Duodenal mucosa (tissue), 2 donors: Measurements from ENCODE around the gene TNFRSF25.
"Not testable (repeated sequence)": the region's sequence is repeated elsewhere in the genome, so short reads cannot be mapped to it uniquely, and the experiment has no call there.

ENCODE experiments used
- H3K27ac ChIP-seq: one replicate; pipeline ENCODE4 v1.7.0; 2013; ENCODE audit warnings: low read depth, low read length
- H3K27me3 ChIP-seq, 2 donors: one replicate each; pipeline ENCODE4 v1.7.0; 2013; ENCODE audit warnings: low read length in 2 of 2, control low read depth in 1 of 2; ENCODE audit not compliant: insufficient read depth in 2 of 2, control insufficient read depth in 1 of 2
- H3K36me3 ChIP-seq, 2 donors: one replicate each; pipeline ENCODE4 v1.7.0; 2013; ENCODE audit warnings: low read length in 2 of 2, control low read depth in 1 of 2; ENCODE audit not compliant: insufficient read depth in 2 of 2, control insufficient read depth in 1 of 2
- H3K4me1 ChIP-seq, 2 donors: one replicate each; pipeline ENCODE4 v1.7.0; 2013; ENCODE audit warnings: low read length in 2 of 2, control low read depth in 1 of 2; ENCODE audit not compliant: insufficient read depth in 2 of 2, control insufficient read depth in 1 of 2
- H3K4me3 ChIP-seq, 2 donors: one replicate each; pipeline ENCODE4 v1.7.0; 2013; ENCODE audit warnings: low read length in 2 of 2, low read depth in 1 of 2
- H3K9ac ChIP-seq, 2 donors: one replicate each; pipeline ENCODE4 v1.7.0; 2013; ENCODE audit warnings: low read length in 2 of 2, low read depth in 1 of 2
- H3K9me3 ChIP-seq, 2 donors: one replicate each; pipeline ENCODE4 v1.7.0; 2013; ENCODE audit warnings: low read length in 2 of 2, control low read depth in 1 of 2; ENCODE audit not compliant: control insufficient read depth in 1 of 2

The TNFRSF25 gene

GRCh38 chr1:6450943-6451373 is 15.0 kb downstream of the TNFRSF25 start:
- peak overlapping the region in 1 of 2 donors; percentile 33 for H3K9ac ChIP-seq

GRCh38 chr1:6450486-6450885 is 15.5 kb downstream of the TNFRSF25 start:
- H3K9me3 ChIP-seq, H3K36me3 ChIP-seq, H3K27me3 ChIP-seq, H3K9ac ChIP-seq: not testable (repeated sequence)
- peak overlapping the region; percentile 50 for H3K27ac ChIP-seq
- H3K4me1 ChIP-seq, result peaks cover 9 to 15% of the 10 kb centered on the region in 2 donors
- peak overlapping the region; percentile 40 to 60 for H3K4me3 ChIP-seq

More at GRCh38 chr1:6450943-6451373, 15.0 kb downstream of the TNFRSF25 start:
- peaks cover 9 to 15% of the 10 kb centered on the region in 2 donors for H3K4me1 ChIP-seq
- no peaks in the 10 kb centered on the region for H3K36me3 ChIP-seq
- peaks cover 0 to 3% of the 10 kb centered on the region in 2 donors for H3K27me3 ChIP-seq
- H3K27ac ChIP-seq, result peak overlapping the region; percentile 50
- H3K4me3 ChIP-seq, result peak overlapping the region; percentile 48 to 60
- no peaks in the 10 kb centered on the region for H3K9me3 ChIP-seq

- no peaks in the 10 kb centered on the region for H3K9me3 ChIP-seq
- peaks cover 0 to 5% of the 10 kb centered on the region in 2 donors for H3K27me3 ChIP-seq
- H3K4me3 ChIP-seq, result no peak overlapping the region
- H3K36me3 ChIP-seq, result no peaks in the 10 kb centered on the region
- H3K27ac ChIP-seq, result peak overlapping the region; percentile 56
- peaks cover 9 to 18% of the 10 kb centered on the region in 2 donors for H3K4me1 ChIP-seq
- H3K9ac ChIP-seq, result peak overlapping the region in 1 of 2 donors; percentile 1
Measured at GRCh38 chr1:6450005-6450450, 15.9 kb downstream of the TNFRSF25 start.

- Histone ChIP-seq H3K9ac (no peak overlapping the region), H3K4me3 (peak overlapping the region; percentile 22 to 45), H3K36me3 (no peaks in the 10 kb centered on the region), H3K27me3 (peaks cover 0 to 8% of the 10 kb centered on the region in 2 donors), H3K4me1 (peaks cover 9 to 19% of the 10 kb centered on the region in 2 donors), H3K27ac (peak overlapping the region; percentile 10), H3K9me3 (no peaks in the 10 kb centered on the region)
Measured at GRCh38 chr1:6448749-6449631, 17.0 kb downstream of the TNFRSF25 start.

GRCh38 chr1:6447818-6448748 is 17.9 kb downstream of the TNFRSF25 start:
- Histone ChIP-seq H3K27me3 (peaks cover 0 to 8% of the 10 kb centered on the region in 2 donors), H3K36me3 (no peaks in the 10 kb centered on the region), H3K27ac (no peak overlapping the region), H3K9me3 (no peaks in the 10 kb centered on the region), H3K4me3 (peak overlapping the region; percentile 15 to 45), H3K9ac (no peak overlapping the region), H3K4me1 (peaks cover 9 to 19% of the 10 kb centered on the region in 2 donors)

- Histone ChIP-seq H3K27me3 (peaks cover 0 to 8% of the 10 kb centered on the region in 2 donors), H3K4me3 (peak overlapping the region; percentile 15 to 45), H3K36me3 (no peaks in the 10 kb centered on the region), H3K9me3 (no peaks in the 10 kb centered on the region), H3K27ac (no peak overlapping the region), H3K9ac (no peak overlapping the region), H3K4me1 (peaks cover 9 to 19% of the 10 kb centered on the region in 2 donors)
Measured at GRCh38 chr1:6447016-6447817, 18.8 kb downstream of the TNFRSF25 start.

GRCh38 chr1:6446665-6447015 is 19.3 kb downstream of the TNFRSF25 start:
- Histone ChIP-seq H3K27me3 (peaks cover 0 to 8% of the 10 kb centered on the region in 2 donors), H3K9ac (no peak overlapping the region)

GRCh38 chr1:6445929-6446328 is 20.0 kb downstream of the TNFRSF25 start:
- Histone ChIP-seq H3K4me1 (peaks cover 9 to 19% of the 10 kb centered on the region in 2 donors), H3K27me3 (peaks cover 5 to 14% of the 10 kb centered on the region in 2 donors)
- not testable (repeated sequence) for H3K9ac ChIP-seq, H3K9me3 ChIP-seq, H3K4me3 ChIP-seq, H3K36me3 ChIP-seq, H3K27ac ChIP-seq

More at GRCh38 chr1:6446665-6447015, 19.3 kb downstream of the TNFRSF25 start:
- no peak overlapping the region for H3K27ac ChIP-seq
- H3K9me3 ChIP-seq, result no peaks in the 10 kb centered on the region
- H3K36me3 ChIP-seq, result no peaks in the 10 kb centered on the region
- peak overlapping the region; percentile 15 to 45 for H3K4me3 ChIP-seq
- H3K4me1 ChIP-seq, result peaks cover 9 to 19% of the 10 kb centered on the region in 2 donors

GRCh38 chr1:6445062-6445763 is 20.8 kb downstream of the TNFRSF25 start:
- Histone ChIP-seq H3K36me3 (no peaks in the 10 kb centered on the region), H3K9ac (peak overlapping the region in 1 of 2 donors; percentile 43), H3K4me1 (peaks cover 9 to 13% of the 10 kb centered on the region in 2 donors), H3K27me3 (peaks cover 8 to 14% of the 10 kb centered on the region in 2 donors), H3K9me3 (no peaks in the 10 kb centered on the region), H3K27ac (no peak overlapping the region), H3K4me3 (no peak overlapping the region)
